Measurements from ENCODE around the gene DSCAM.

DSCAM gene

DNA sequence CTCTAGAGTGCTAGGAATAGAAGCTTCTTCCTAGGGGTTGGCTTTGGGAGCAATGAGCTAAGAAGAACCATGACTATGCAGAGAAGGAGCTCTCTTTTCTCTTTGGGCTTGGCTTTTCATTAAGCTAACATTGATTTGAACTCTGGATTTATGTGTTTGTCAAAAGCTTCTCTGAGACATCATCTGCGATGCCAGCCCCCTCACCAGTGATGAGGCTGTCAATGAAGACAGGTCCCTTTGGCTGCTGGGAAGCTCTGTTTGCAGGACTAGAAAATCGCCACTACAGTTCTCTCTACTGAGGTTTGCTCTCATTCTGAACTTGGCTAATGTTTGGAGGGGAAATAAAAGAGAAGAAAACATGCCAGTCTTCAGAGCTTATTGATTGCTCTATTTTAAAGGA is 794.7 kb downstream of the DSCAM start:
- no peak for TF ChIP-seq FOXP2 (optimal IDR thresholded peaks at IDR 0.05; ENCODE audit: borderline replicate concordance, extremely low read depth, extremely low read length, insufficient read depth)

DNA sequence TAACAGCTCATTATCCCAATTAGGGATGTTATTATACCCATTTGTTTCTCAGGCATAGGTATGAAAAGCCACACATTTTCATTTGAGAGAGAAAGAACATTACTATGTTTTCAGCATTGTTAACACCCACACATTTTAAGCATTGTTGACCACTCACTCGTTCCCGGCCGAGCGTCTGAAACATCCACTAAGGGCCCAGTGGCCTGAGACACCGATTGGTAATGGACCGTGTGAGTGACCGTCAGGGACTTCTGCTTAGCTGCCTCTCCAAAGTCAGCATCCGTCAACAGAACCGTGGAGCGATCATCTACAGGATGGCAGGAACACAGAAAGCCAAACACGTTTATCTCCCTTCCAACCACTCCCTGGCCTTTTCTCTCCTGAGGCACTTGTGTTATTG is 795.2 kb downstream of the DSCAM start:
- TF ChIP-seq, protein P1, sequence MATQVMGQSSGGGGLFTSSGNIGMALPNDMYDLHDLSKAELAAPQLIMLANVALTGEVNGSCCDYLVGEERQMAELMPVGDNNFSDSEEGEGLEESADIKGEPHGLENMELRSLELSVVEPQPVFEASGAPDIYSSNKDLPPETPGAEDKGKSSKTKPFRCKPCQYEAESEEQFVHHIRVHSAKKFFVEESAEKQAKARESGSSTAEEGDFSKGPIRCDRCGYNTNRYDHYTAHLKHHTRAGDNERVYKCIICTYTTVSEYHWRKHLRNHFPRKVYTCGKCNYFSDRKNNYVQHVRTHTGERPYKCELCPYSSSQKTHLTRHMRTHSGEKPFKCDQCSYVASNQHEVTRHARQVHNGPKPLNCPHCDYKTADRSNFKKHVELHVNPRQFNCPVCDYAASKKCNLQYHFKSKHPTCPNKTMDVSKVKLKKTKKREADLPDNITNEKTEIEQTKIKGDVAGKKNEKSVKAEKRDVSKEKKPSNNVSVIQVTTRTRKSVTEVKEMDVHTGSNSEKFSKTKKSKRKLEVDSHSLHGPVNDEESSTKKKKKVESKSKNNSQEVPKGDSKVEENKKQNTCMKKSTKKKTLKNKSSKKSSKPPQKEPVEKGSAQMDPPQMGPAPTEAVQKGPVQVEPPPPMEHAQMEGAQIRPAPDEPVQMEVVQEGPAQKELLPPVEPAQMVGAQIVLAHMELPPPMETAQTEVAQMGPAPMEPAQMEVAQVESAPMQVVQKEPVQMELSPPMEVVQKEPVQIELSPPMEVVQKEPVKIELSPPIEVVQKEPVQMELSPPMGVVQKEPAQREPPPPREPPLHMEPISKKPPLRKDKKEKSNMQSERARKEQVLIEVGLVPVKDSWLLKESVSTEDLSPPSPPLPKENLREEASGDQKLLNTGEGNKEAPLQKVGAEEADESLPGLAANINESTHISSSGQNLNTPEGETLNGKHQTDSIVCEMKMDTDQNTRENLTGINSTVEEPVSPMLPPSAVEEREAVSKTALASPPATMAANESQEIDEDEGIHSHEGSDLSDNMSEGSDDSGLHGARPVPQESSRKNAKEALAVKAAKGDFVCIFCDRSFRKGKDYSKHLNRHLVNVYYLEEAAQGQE (IDR thresholded peaks at IDR 0.05; ENCODE audit: insufficient read depth in 1 of 2, low read depth in 2 of 2, low read length in 2 of 2): no peak

DNA sequence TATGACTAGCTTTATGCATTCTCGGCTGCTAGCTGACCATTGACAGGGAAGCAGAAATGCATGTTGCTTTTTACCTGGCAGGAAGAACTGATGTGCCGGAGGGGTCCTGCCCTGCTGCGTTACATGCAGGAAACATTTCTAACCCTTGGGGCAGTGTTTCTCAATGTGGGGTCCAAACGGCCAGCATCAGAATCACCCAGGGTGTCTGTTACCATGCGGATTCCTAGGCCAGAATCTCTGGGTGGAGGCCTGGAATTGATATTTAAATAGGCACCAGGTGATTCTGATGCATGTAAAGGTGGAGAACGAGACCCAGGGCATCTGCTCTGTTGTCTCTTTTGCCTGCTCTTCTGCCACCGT is 797.0 kb downstream of the DSCAM start:
- TF ChIP-seq FOXP2 (optimal IDR thresholded peaks at IDR 0.05; ENCODE audit: borderline replicate concordance, extremely low read depth, extremely low read length, insufficient read depth) (no peak), POLR2AphosphoS5 (IDR thresholded peaks at IDR 0.05; ENCODE audit: low read depth, low read length) (no peak), SIN3A (IDR thresholded peaks at IDR 0.05; ENCODE audit: borderline replicate concordance, insufficient read depth, low read length) (no peak), TAF1 (IDR thresholded peaks at IDR 0.05; ENCODE audit: borderline replicate concordance, insufficient read depth, low read length) (no peak)
- TF ChIP-seq, protein P1 (IDR thresholded peaks at IDR 0.05; ENCODE audit: insufficient read depth in 1 of 2, low read depth in 2 of 2, low read length in 2 of 2): no peak

DNA sequence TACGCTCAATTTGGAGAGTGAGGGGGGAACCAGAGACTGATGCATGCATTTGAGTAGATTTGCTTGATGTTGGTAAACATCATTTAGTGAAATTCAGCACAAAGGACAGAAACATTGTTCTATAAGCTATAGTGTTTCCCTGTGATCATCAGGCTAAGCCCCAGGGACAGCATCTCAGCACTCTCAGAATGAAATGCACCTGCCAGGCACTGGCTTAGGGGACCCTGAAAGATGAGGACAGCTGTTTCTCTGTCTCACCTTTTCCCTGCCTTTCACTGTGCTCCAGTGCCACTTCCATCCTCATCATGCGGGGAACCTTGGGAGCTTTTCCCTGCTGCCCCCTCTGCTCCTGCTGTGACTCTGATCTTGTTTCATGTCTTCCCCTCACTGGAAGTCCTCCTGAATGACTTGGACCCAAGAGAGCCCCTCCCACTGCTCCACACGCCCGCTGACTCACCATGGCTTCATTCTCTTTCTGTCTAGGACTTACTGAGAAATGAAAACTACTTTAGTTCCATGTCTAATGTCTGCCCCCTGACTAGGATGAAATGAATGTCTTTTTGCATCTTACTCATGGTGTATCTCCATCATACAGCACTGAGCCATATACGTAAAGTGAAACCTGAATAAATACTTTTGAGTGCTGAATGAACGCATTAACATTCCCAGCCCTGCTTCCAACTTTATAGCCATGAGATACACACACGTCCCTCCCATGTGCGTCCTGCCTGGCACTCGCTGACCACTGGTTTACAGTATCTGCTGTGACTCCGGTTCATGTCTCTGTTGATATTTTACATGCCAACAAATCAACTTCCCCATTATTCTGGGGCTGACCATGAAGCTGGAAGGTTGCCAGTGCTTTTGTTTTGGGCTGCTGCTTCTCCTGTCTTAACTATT is 797.7 kb downstream of the DSCAM start:
- TF ChIP-seq TAF1 (IDR thresholded peaks at IDR 0.05; ENCODE audit: borderline replicate concordance, insufficient read depth, low read length) (no peak), SIN3A (IDR thresholded peaks at IDR 0.05; ENCODE audit: borderline replicate concordance, insufficient read depth, low read length) (no peak), POLR2AphosphoS5 (IDR thresholded peaks at IDR 0.05; ENCODE audit: low read depth, low read length) (no peak), FOXP2 (optimal IDR thresholded peaks at IDR 0.05; ENCODE audit: borderline replicate concordance, extremely low read depth, extremely low read length, insufficient read depth) (no peak)
- TF ChIP-seq, protein P1 (IDR thresholded peaks at IDR 0.05; ENCODE audit: insufficient read depth in 1 of 2, low read depth in 2 of 2, low read length in 2 of 2): no peak

DNA sequence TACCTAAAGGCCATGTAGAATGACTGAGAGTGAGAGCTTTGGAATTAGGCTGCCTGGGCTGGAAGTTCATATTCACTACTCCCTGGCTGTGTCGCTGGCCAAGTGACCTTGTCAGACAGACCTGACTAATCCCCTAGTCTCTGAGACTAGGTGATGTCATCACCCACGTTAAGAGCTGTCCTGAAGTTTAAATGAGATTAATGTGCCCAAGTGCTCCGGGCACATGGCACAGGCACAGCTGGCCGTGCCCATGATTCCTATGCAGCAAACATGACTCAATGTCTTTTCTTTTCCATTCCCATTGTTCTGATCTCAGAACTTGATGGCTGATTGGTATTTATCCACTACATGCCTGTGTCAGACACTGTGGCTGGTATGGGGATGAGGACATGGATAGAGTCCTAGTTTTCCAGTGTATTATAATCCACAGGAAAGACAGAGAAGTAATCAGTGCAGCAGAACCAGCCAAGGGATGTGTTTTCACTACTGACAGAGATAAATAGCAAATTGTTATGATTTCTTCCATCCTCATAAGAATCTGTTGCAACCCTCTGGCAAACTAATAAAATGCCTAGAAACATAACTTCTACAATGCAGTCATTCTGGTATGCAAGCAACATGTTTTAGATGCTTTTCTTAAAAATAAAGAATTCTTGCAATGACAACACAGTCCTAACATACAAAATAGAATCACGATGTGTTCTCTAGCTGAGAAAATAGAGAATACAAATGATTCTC is 798.8 kb downstream of the DSCAM start:
- TF ChIP-seq FOXP2 (optimal IDR thresholded peaks at IDR 0.05; ENCODE audit: borderline replicate concordance, extremely low read depth, extremely low read length, insufficient read depth): no peak
- TF ChIP-seq POLR2AphosphoS5 (IDR thresholded peaks at IDR 0.05; ENCODE audit: low read depth, low read length): no peak
- TF ChIP-seq, protein P1 (IDR thresholded peaks at IDR 0.05; ENCODE audit: insufficient read depth in 1 of 2, low read depth in 2 of 2, low read length in 2 of 2): no peak
- no peak for TF ChIP-seq SIN3A (IDR thresholded peaks at IDR 0.05; ENCODE audit: borderline replicate concordance, insufficient read depth, low read length)
- no peak for TF ChIP-seq TAF1 (IDR thresholded peaks at IDR 0.05; ENCODE audit: borderline replicate concordance, insufficient read depth, low read length)

Data from PFSK-1 (cell line).